NCI-H2227 (cell line): Measurements from ENCODE around the gene ZNG1B.
"Not testable (repeated sequence)": the region's sequence is repeated elsewhere in the genome, so short reads cannot be mapped to it uniquely, and the experiment has no call there.

ENCODE experiments used
- DNase-seq: peaks from one replicate; lab custom pipeline; 2025; ENCODE audit not compliant: unreplicated experiment; lab: John Stamatoyannopoulos, UW

The ZNG1B gene

DNA sequence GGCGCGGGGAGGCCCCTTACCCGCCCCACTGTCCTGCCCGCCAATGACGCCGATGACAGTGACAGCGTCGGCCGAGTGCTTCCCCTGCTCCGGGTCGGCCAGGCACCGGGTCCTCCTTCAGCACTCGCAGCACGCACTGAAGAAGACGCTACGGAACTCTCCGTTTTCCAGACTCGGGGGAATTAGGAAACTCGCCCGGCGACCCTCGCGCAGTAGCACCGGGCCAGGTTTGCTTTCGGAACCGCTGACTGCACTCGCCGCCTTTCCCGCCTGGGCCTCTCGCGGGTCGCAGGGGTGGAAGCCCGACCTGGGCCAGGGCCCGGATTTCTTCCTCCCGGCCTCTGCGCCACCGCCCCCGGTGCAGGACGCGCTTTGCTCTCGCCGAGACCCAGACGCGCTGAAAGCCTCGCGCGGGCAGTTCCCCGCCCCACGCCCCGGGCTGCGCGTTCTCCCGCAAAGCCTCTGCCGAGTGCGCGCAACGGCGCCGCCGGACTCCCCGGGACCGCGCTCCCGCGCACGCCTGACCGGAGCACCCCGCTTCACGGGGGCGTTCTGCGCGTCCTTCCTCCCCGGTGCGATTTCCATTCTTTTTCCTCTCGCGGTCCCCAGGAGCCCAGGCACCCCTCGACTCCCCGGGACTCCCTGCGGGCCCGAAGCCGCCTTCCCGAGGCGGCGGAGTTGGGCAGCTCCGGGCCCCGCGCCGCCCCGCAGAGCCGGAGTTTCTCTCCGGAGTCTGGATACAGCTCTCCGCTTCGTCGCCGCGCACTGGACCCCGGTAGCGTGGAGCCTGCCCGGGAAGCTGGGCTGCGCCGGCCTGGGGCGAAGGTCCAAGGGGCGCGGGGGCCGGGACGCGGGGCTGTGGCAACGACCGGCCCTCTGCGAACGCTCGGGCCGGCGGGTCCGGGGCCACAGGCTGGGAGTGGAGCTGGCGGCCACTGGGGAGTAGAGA lies 65.9 kb downstream of the ZNG1B start:
- DNase-seq, result not testable (repeated sequence)

DNA sequence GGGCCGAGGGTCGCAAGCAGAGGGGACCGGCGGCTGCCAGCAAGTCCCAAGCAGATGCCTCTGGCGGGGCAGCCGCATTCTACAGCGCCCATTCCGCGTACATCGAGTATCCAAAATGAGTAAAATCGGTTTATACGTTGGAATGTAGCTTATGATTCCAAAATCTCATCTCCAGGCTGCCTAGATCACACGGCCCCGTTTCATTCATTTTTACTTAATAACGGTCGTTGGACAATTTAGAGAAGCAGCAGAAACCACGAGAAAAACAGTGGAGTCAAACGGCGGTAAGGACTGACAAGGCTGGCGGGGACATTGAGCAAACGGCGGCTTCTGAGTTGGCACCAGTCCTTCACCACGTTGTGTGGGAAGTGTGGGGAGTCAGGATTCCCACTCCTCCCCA lies 66.6 kb downstream of the ZNG1B start:
- not testable (repeated sequence) for DNase-seq

DNA sequence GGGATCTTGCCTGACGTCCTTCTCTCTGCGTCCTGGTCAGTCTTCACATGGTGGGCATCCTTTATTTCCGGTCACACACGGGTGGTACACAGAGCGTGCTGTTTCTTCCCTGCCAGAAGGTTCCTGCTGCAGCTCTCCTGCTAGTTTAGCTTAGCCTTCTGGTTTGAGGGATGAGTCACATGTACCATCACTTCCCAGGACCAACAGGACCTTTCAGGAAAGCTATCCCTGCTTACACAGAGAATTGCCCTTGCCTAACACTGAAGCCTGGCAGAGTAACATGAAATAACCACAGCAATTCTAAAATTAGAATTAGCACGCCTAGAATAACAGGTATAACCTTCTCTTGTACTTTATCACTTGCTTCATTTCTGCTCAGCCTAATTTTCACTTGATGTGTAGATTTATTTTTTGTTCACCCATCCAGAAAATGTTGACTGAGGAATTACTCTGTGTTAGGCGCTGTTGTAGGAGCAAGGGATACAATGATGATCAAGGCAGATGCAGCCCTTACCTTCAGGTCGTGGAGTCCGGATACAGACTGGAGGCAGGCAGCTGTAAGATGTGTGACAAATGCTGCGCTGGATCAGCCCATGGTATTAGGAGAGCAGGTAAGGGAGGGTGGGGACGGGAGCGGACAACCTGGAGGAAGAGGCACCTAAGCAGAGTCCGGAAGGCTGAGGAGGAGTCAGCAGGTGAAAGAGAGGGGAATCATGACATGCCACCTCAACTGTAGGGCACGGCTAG lies 70.1 kb downstream of the ZNG1B start:
- not testable (repeated sequence) for DNase-seq

DNA sequence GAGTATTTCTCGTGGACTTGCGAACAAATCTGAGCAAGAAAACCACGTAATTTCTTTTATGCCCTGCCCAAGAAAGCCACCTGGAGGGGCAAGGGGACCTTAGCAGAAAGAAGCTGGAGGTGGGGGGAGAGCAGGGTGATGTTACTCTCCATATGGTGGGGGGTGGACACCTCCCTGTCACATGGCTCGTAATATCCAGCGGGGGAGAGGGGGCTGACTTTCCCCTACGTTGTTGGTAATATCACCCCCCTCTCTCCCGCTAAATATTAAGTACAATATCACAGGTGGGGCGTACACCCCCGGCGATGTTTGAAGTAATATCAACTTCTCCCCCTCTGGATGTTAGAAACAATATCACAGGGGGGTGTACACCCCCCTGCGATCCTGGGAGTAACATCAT lies 70.7 kb downstream of the ZNG1B start:
- DNase-seq, result not testable (repeated sequence)

DNA sequence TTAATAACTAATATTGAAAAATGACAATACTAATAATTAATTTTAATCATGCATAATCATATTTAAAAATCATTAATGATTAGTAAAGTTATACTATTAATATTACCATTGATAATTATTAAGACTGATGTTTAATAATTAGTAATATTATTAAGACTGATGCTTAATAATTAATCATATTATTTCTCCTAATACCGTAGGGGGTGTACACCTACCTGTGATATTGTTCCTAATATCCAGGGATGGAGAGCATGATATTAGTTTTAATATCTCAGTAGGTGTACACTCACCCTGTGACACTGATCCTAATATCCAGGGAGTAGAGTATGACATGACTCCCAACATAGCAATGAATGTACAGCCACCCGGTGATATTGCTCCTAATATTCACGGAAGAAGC lies 73.4 kb downstream of the ZNG1B start:
- not testable (repeated sequence) for DNase-seq

DNA sequence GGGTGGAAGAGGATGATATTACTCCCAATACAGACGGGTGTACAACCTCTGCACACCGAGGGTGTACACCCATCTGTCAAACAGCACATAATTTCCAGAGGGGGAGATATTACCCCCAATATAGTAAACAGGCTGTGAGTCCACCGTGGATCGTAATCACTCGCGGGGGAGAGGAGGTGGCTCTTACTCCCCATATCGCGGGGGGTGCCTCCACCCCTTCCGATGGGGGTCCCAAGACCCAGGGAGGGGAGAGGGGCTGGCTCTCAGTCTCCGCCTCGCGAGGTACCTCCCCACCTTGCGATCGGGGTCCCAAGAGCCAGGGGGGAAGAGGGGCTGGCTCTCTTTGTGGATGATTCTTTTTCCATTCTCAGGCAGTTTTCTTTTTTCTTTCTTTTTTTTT lies 74.4 kb downstream of the ZNG1B start:
- DNase-seq, result not testable (repeated sequence)

DNA sequence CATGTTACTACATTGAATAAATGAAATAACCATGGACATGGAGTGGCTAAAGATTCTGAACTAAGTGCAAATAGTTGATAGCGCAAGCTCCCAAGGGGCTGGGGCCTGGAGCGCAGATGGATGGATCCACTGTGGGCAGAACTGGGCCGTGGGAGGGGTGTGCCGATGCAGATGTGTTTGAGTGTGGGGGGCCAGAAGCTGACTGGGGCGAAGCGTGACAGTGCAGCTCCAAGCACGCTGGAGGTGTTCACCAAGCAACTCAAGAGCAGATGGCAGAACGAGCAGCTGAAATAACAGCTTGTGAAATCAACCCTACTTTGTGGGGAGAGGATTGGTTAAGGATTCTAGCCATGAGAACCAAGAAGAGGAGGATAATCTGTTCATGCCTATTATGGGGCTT lies 78.0 kb downstream of the ZNG1B start:
- not testable (repeated sequence) for DNase-seq

DNA sequence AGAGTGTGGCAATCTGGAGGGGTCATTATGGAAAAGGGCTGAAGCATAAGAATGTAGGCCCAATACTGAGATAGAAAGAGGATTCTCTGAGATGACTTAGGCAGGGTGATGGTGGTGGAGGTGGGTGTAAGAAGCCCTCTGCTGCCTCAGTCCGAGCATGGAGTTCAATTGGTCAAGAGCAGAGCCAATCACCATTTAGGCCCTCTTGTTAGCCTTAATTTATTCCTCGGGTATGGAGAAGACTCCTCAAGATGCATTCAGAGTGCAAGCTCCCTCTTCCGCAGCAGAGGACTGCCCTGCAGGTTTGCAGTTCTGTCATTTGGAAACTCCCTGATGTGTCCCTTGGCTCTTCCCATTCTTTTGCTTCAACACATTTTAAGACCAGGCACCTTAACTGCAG lies 78.5 kb downstream of the ZNG1B start:
- not testable (repeated sequence) for DNase-seq

DNA sequence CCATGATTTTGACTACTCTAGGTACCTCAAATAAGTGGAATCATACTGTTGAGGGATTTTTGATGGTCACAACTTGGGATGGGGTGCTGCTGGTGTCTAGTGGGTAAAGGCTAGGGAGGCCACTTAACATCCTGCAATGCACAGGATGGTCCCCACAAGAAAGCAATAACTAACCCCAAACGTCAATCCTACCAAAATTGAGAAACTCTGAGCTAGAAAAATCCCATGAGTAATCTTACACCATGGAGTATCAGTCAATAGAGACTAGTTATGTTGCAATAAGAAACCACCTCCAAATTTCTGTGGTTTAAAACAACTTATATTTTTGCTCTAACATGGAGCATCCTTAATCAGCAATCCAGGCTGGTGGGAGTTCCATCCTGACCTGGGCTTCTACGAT lies 79.5 kb downstream of the ZNG1B start:
- DNase-seq, result not testable (repeated sequence)

DNA sequence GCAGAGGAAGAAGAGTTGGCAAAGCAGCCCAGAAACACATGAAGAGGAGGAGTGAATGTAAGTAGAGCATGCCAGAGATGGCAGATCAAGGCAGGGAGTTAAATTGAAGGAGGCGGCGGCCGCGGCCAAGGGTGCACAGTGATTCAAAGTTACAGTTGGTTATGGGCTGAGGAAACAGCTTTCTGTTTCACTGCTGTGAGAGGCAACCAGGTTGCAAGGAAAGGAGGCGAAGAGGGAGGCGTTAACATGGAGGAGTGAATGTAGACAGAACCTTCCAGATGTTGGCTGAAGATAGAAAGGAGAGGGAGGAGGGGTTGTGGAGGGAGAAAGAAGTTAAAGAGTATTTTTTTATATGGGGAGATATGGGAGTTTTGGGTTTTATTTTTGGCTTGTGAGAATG lies 83.3 kb downstream of the ZNG1B start:
- DNase-seq, result not testable (repeated sequence)

DNA sequence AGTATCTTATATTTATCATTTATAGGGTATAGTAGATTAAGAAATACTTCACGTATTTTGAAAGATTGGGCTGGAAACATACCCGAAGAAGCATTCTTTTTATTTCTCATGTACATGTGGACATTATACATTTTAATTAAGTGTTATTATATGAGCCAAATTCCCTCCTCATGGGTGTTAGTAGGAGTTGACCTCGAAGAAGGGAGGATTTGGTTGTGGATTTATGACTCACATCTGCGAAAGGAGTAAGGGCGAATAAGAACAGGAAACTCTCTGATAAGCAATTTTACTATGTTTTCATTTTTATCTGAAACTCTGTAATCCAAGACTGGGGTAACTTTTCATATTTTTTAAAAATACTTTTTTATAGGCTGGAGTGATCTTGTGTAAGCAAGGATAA lies 84.0 kb downstream of the ZNG1B start:
- DNase-seq, result not testable (repeated sequence)

DNA sequence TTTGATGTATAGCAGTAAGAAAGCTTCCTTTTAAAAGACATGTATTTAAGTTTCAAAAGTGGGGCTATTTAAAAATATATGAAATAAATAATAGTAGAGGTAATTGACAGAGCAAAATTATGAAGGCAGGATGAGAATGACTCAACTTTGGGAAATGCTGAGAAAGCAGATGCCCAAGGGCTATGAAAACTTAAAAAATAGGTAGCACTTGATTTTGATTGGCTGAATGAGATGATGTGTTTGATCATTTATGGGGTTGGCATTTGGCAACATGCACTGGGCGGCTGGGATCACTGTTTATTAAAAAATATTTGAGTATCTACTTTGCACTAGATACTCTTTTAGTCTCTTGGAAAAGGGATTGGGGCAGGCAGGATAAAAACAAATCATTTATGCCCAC lies 87.5 kb downstream of the ZNG1B start:
- not testable (repeated sequence) for DNase-seq

DNA sequence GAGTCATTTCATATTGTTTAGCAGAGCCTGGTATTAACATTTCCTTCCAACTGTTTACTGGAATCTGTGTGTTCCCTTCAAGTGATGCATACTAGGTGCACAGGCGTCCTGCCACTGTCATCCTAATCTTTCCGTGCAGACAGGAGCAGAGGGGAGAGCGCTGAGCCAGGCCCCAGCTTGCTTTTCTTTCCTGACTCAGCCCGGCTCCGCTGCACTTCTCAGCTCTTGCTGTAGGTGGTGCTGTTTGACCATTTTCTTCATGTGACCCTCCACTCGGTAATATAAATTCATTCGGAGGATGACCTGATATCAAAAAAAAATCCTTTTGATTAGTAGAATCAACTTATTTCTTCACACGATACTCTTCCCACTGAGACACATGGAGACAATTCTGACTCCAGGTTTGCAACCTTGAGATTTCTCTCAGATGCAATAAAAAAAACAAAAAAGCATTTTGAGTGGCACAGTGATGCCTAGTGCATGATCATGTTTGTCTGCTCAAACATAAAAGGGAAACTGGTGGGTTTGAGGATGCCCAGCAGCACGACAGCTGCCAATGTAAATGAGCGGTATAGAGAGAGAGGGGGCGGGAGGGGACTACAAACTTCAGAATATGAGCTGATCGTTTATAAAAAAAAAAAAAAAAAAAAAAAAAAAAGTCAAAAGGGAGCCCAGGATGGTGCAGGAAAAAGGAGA lies 90.0 kb downstream of the ZNG1B start:
- DNase-seq, result not testable (repeated sequence)

DNA sequence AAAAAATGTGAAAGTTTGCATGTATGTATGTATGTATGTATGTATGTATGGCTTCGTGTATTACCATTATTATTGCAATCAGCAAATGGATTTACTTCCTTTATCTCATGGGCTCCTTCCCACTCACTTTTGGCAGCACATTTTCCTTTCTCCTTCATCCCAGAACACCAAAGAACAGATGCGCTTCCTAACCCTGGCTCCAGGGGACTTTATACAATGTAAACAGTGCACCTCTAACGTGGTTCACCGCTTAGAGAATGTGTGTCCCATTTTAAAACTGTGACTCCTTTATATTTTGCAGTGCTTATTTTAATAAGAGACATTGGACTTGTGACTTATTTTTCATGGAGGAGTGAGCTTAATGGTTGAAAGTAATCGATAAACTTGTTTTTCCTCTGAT lies 90.6 kb downstream of the ZNG1B start:
- not testable (repeated sequence) for DNase-seq

DNA sequence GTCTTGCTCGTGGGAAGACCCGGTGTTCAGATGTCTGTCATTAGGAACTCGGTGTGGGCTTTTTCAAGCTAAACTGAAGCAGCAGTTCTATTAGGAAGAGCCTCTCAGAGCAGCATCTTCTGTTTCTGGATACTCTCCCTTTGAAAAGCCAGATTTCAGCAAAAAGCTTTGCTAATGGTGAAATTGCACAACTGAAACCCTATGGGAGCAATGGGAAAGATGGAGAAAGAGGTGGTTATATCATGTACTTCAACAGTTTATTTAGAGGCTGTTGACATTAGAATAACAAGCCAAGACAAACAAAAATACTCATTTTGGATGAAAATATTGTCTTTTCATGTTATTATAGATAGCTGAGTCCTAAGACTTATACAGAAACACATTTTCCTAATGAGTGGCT lies 91.4 kb downstream of the ZNG1B start:
- DNase-seq, result not testable (repeated sequence)

DNA sequence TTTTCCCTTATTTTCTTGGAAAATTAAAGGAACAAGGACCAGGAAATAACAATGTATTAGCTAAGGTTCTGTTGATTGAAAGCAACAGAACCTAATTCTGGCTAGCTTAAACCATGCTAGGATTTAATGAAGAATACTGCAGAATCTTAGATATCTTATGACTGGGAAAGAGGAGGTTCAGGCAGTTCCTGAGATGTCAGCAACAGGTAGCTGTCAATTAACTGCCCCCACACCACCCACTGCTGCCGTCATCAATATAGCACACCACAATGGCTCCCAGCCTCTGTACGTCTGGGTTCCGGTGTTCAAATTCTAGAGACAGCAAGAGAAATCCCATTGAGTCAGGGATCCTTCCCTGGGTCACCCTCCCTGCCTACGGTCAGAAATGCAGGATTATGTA lies 95.5 kb downstream of the ZNG1B start:
- not testable (repeated sequence) for DNase-seq

DNA sequence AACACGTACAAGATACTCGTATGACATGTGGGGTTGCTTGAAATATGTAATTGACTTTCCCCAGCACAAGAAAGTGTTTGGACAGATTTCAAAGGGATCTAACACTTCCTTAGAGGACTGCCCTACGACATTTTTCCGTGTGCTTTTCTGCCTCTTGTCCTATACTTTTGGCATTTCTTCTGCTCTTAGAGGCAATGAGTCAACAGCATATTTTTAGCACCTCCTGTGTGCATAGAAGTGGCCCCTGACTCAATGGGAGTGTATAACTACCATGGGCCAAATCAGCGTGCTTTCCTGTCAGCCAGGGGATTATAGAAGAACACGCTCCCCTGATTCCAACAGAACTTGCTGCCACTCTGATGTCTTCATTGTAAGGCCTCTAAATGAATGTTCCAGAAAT lies 99.1 kb downstream of the ZNG1B start:
- DNase-seq, result not testable (repeated sequence)

DNA sequence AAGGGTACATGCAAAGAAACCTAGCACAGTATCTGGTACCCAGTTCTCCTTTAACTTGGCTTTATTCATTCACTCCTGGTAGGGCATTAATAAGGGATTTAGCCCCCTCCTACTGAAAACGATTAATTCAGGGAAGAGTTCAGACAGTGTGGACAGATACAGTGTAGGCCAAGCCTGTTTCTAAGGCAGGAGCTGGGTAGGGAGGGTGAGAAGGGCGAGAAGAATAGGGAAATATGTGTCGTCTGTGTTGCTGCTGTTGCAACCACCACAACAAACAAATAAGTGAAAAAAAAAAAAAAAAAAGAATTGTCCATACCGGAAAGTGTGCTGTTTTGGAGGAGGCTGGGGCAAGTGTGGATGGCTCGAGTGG lies 103.3 kb downstream of the ZNG1B start:
- not testable (repeated sequence) for DNase-seq

DNA sequence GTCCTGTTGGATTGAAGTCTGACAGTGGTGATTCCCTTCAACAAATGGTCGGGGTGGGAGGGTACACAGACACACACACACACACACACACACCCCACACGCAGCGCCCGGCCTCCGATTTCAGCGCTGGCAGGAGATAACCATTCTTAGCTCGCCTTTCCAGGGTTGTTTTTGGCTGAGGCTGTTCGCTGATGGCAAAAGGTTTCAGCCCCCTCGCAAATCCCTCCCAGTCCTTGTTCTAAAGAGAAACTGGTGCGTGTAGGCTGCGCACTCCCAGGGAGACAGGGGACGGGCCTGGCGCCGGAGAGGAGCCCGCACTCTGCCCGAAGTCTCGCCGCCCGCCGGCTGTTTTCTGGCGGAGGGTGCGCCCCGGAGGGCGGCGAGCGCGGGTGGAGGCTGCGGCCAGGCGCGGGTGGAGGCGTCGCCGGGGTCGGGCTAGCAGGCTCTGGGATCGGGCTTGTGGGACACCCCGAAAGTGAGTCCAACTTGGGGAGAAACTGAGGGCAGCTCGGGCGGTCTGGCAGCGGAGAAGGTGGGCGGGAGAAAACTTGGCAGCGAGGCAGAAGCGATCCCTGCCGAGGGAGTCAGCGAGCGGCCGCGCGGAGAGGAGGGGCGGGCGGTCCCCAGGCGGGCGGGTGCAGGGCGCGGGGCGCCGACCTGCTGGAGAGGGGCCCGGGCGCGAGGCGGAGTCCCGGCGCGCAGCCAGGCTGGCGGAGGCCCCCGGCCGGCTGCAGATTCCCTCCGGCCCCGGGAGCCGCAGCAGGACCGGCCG lies 103.9 kb downstream of the ZNG1B start:
- not testable (repeated sequence) for DNase-seq

DNA sequence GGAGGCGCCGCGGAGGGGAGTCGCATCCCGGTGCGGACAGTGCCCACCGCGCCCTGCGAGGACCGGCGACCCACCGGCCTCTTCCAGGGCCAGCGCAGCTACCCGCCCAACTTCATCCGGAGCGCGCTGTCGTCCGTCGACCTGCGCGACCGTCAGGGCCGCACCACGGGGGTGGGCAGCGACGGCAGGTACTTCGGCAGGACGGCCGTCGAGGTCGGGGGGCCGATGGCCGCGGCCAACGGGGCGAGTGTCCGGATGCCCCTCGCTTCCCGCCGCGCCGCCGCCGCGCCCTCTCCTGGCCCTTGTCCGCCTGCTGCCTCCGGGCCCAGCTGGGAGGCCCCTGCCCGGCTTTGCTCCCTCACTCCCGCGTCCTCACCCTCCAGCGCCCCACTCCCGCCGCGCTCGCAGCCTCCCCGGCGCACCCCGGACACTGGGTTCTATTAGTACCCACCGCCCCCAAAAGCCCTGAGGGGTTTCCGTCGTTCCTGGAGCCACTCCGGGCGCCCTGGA lies 104.5 kb downstream of the ZNG1B start:
- DNase-seq, result not testable (repeated sequence)
